Measurements from ENCODE around the gene TMEM204.

- TF ChIP-seq GATA2 (IDR thresholded peaks at IDR 0.05; ENCODE audit: low read depth, low read length) (no peak), GATA3 (IDR thresholded peaks at IDR 0.05; ENCODE audit: low read depth, low read length) (no peak)
Measured at GRCh38 chr16:1493746-1494094, 39.7 kb upstream of the TMEM204 start.
